GM12878 (cell line): ENCODE data around the gene GUCY2D. TPM values are rescaled to one million over a fixed set of nuclear protein-coding genes. Genes with fewer than 3 reads are reported as not detected.

Experiments used
- ATAC-seq: fragments of 200-7000 bp; cut with Tn5 transposase; 3 replicates; pipeline ENCODE4 v1.9.1; 2020; ENCODE audit warnings: mild to moderate bottlenecking, moderate library complexity
- BruUV-seq: library from RNA; stranded (reverse); fragments of 400-500 nt; replicated peaks from 2 replicates; lab custom pipeline; 2021; lab: Mats Ljungman, UMichigan
- CTCF ChIA-PET: fragments of 300-600 bp; sonication (Branson Sonifier 250); formaldehyde crosslinking; extraction: SDS; loops from one replicate; lab custom pipeline; 2021; ENCODE audit warnings: inconsistent platforms; lab: Yijun Ruan, JAX
- POLR2A ChIA-PET: fragments of 350-600 bp; formaldehyde crosslinking; extraction: SDS; loops from one replicate; lab custom pipeline; 2021; ENCODE audit warnings: inconsistent platforms; lab: Charles Lee
- RAD21 ChIA-PET: fragments of 300-600 bp; sonication (Branson Sonifier 250); formaldehyde crosslinking; loops from one replicate; lab custom pipeline; 2023; ENCODE audit warnings: antibody characterized with exemption; ENCODE audit not compliant: unreplicated experiment; lab: Charles Lee
- SMC1A ChIA-PET: fragments of 300-600 bp; sonication (Branson Sonifier 250); formaldehyde crosslinking; loops from one replicate; lab custom pipeline; 2023; ENCODE audit not compliant: unreplicated experiment, uncharacterized antibody; lab: Charles Lee
- DNase-seq: peaks from one replicate; pipeline ENCODE4 v3.0.0-alpha.2; 2011; ENCODE audit warnings: low read depth, low spot score
- FAIRE-seq: peaks from 3 replicates; lab custom pipeline; 2011; peaks lifted over from hg19 to GRCh38; lab: Jason Lieb, UNC
- H2AFZ ChIP-seq: 2 replicates; pipeline ENCODE4 v1.6.0; 2011; ENCODE audit warnings: low read depth, low read length, control low read depth; ENCODE audit not compliant: control insufficient read depth
- H3K27ac ChIP-seq: 2 replicates; pipeline ENCODE4 v1.5.1; 2011; ENCODE audit warnings: control low read depth; ENCODE audit not compliant: control insufficient read depth, insufficient read depth
- H3K27me3 ChIP-seq, 2 experiments: replicated peaks in 1 of 2; 2 replicates each; pipeline versions ENCODE4 v1.6.0 to v1.6.1; 2011; ENCODE audit warnings: low read length in 1 of 2; ENCODE audit not compliant: control insufficient read depth in 2 of 2, insufficient read depth in 2 of 2
- H3K36me3 ChIP-seq, 2 experiments: 2 replicates each; pipeline ENCODE4 v1.5.1; 2011; ENCODE audit warnings: low read length in 1 of 2; ENCODE audit not compliant: control insufficient read depth in 2 of 2, insufficient read depth in 2 of 2
- H3K4me1 ChIP-seq: 2 replicates; pipeline ENCODE4 v1.6.1; 2011; ENCODE audit warnings: mild to moderate bottlenecking, low read length, moderate library complexity, mixed read lengths; ENCODE audit not compliant: control insufficient read depth, insufficient read depth
- H3K4me2 ChIP-seq: 2 replicates; pipeline ENCODE4 v1.6.0; 2011; ENCODE audit warnings: control low read depth; ENCODE audit not compliant: control insufficient read depth, insufficient read depth
- H3K4me3 ChIP-seq: fragments of 200-600 bp; sonication (generic); 2 replicates; pipeline ENCODE4 v1.5.1; 2016
- H3K79me2 ChIP-seq: 2 replicates; pipeline ENCODE4 v1.6.0; 2011; ENCODE audit warnings: low read length; ENCODE audit not compliant: control insufficient read depth, insufficient read depth
- H3K9ac ChIP-seq: 2 replicates; pipeline ENCODE4 v1.8.0; 2011; ENCODE audit warnings: low read length, control low read depth, mixed read lengths; ENCODE audit not compliant: control insufficient read depth, insufficient read depth
- H3K9me3 ChIP-seq: replicated peaks from 3 replicates; pipeline ENCODE4 v1.5.1; 2011; ENCODE audit warnings: mild to moderate bottlenecking, low read length; ENCODE audit not compliant: control insufficient read depth, insufficient read depth
- H4K20me1 ChIP-seq: 2 replicates; pipeline ENCODE4 v1.6.0; 2011; ENCODE audit not compliant: control insufficient read depth, insufficient read depth
- BCL11A ChIP-seq: IDR thresholded peaks from 2 replicates; pipeline ENCODE4 v1.6.1; 2011; ENCODE audit warnings: low read depth, low read length
- CBFB ChIP-seq: IDR thresholded peaks from 2 replicates; pipeline ENCODE4 v1.6.1; 2016; ENCODE audit warnings: antibody characterized with exemption, low read depth
- FOXK2 ChIP-seq: fragments of 450-650 bp; IDR thresholded peaks from 2 replicates; pipeline ENCODE4 v1.6.1; 2017; ENCODE audit warnings: mild to moderate bottlenecking, moderate library complexity
- HCFC1 ChIP-seq: fragments of 150-350 bp; IDR thresholded peaks from 2 replicates; pipeline ENCODE4 v1.6.1; 2014; ENCODE audit warnings: low read length
- HDGF ChIP-seq: fragments of 450-650 bp; IDR thresholded peaks from 2 replicates; pipeline ENCODE4 v1.6.1; 2016; ENCODE audit warnings: antibody characterized with exemption
- MYC ChIP-seq: IDR thresholded peaks from 2 replicates; pipeline ENCODE4 v1.6.1; 2011; ENCODE audit warnings: mild to moderate bottlenecking, low read length, moderate library complexity, inconsistent platforms; ENCODE audit not compliant: insufficient read depth, insufficient replicate concordance, insufficient read length, severe bottlenecking
- NFXL1 ChIP-seq: fragments of 450-650 bp; IDR thresholded peaks from 2 replicates; pipeline ENCODE4 v1.6.1; 2017; ENCODE audit warnings: antibody characterized with exemption, mild to moderate bottlenecking, borderline replicate concordance
- NFYA ChIP-seq: IDR thresholded peaks from 2 replicates; pipeline ENCODE4 v1.6.1; 2011; ENCODE audit warnings: low read depth, mild to moderate bottlenecking, low read length, improper control_type of control experiment, borderline replicate concordance
- NR2F1 ChIP-seq: fragments of 450-650 bp; conservative IDR thresholded peaks from 2 replicates; pipeline ENCODE4 v1.6.1; 2017; ENCODE audit warnings: mild to moderate bottlenecking
- POLR2AphosphoS5 ChIP-seq: IDR thresholded peaks from 2 replicates; pipeline ENCODE4 v1.6.1; 2011; ENCODE audit warnings: mild to moderate bottlenecking, low read length, inconsistent platforms
- POU2F2 ChIP-seq: IDR thresholded peaks from 3 replicates; pipeline ENCODE4 v1.6.1; 2011; ENCODE audit warnings: low read depth, mild to moderate bottlenecking, low read length, borderline replicate concordance
- SP1 ChIP-seq: IDR thresholded peaks from one replicate; pipeline ENCODE4 v1.6.1; 2011; ENCODE audit warnings: low read depth, low read length
- TARDBP ChIP-seq: IDR thresholded peaks from 2 replicates; pipeline ENCODE4 v1.6.1; 2016; ENCODE audit warnings: borderline replicate concordance
- USF1 ChIP-seq: IDR thresholded peaks from 2 replicates; pipeline ENCODE4 v1.6.1; 2011; ENCODE audit warnings: borderline replicate concordance, low read depth, mild to moderate bottlenecking, moderate library complexity, mixed read lengths, low read length; ENCODE audit not compliant: insufficient read depth; ENCODE audit errors: extremely low read length
- ZNF24 ChIP-seq: fragments of 450-650 bp; IDR thresholded peaks from 2 replicates; pipeline ENCODE4 v1.6.1; 2017; ENCODE audit warnings: antibody characterized with exemption, mild to moderate bottlenecking
- WGBS: methylation state at CpG from one replicate; pipeline ENCODE4 v1.1.6; 2016; ENCODE audit warnings: low lambda C conversion rate; ENCODE audit not compliant: insufficient replicate concordance, insufficient coverage; ENCODE audit errors: missing lambda C conversion rate; 5-methylcytosine and 5-hydroxymethylcytosine counted together
- in situ Hi-C: fragments of 300-500 bp; cut with MboI; formaldehyde crosslinking; loops from 9 replicates; pipeline ENCODE4 v1.14.3; 2018; ENCODE audit warnings: mixed read lengths
- intact Hi-C: fragments of 100-400 bp; cut with micrococcal nuclease; formaldehyde crosslinking; loops from one replicate; pipeline ENCODE4 v1.14.2; 2022; ENCODE audit not compliant: unreplicated experiment
- polyA plus RNA-seq, 11 experiments: library from polyadenylated mRNA; depleted of rRNA in 4 of 11; unstranded in 6 of 11; stranded (reverse) in 5 of 11; fragments of >200 nt; fragmentation: Nextera tagmentation in 4 of 11; fragmentation: Illumina TruSeq in 1 of 11; extraction: Ambion mirVana in 4 of 11; extraction: Trizol in 1 of 11; gene quantifications; 1 replicate in 1 of 11; 2 replicates in 10 of 11; pipeline versions ENCODE4 v1.2.1 to v1.2.3, GENCODE V29; 2011 to 2016; ENCODE audit warnings: inconsistent platforms in 2 of 11, missing spikeins in 2 of 11, low read depth in 1 of 11
- total RNA-seq, 4 experiments: library from RNA; depleted of rRNA in 3 of 4; stranded (reverse); fragments of >200 nt in 3 of 4; fragmentation: Illumina TruSeq in 1 of 4; extraction: Trizol in 1 of 4; gene quantifications; 2 replicates each; pipeline versions ENCODE4 v1.2.1 to v1.2.3, GENCODE V29; 2013 to 2021
- TF ChIP-seq, protein P1 (sequence below): fragments of 450-650 bp; IDR thresholded peaks from 2 replicates; pipeline ENCODE4 v1.6.1; 2017; ENCODE audit warnings: low read depth, mild to moderate bottlenecking, moderate library complexity
- TF ChIP-seq, protein P2 (sequence below): IDR thresholded peaks from 2 replicates; pipeline ENCODE4 v1.6.1; 2012; ENCODE audit warnings: low read length, inconsistent platforms
- TF ChIP-seq, protein P3 (sequence below): fragments of 450-650 bp; IDR thresholded peaks from 2 replicates; pipeline ENCODE4 v1.6.1; 2017; ENCODE audit warnings: mild to moderate bottlenecking, low read depth, inconsistent platforms; ENCODE audit not compliant: poor library complexity, severe bottlenecking

Gene GUCY2D
- total and polyA plus RNA-seq, 10 of the 15 experiments (the other 5 are each of a cell fraction or from before 2014, with no cell fraction given): not detected

GRCh38 chr17:8047769-8048110, 45.3 kb downstream of the GUCY2D start (continued):
- TF ChIP-seq, protein P1, sequence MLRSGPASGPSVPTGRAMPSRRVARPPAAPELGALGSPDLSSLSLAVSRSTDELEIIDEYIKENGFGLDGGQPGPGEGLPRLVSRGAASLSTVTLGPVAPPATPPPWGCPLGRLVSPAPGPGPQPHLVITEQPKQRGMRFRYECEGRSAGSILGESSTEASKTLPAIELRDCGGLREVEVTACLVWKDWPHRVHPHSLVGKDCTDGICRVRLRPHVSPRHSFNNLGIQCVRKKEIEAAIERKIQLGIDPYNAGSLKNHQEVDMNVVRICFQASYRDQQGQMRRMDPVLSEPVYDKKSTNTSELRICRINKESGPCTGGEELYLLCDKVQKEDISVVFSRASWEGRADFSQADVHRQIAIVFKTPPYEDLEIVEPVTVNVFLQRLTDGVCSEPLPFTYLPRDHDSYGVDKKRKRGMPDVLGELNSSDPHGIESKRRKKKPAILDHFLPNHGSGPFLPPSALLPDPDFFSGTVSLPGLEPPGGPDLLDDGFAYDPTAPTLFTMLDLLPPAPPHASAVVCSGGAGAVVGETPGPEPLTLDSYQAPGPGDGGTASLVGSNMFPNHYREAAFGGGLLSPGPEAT: no peak
- no peak for TF ChIP-seq POLR2AphosphoS5
- no peak for TF ChIP-seq NFYA
- TF ChIP-seq CBFB: no peak
- TF ChIP-seq USF1: no peak

GRCh38 chr17:8048236-8048635, 45.8 kb downstream of the GUCY2D start:
- SMC1A ChIA-PET: no interaction called here
- 50% methylated on average over 12 of the region's 12 CpGs for WGBS
- Histone ChIP-seq H2AFZ (no peak overlapping the region), H3K4me2 (no peak overlapping the region), H3K9ac (no peak overlapping the region), H3K79me2 (no peaks in the 10 kb centered on the region), H3K36me3 (no peaks in the 10 kb centered on the region), H3K4me1 (no peaks in the 10 kb centered on the region), H3K4me3 (no peak overlapping the region), H3K27me3 (peaks cover 3 to 4% of the 10 kb centered on the region in 2 experiments; a peak in 1 of 4 replicates), H4K20me1 (no peaks in the 10 kb centered on the region), H3K27ac (no peak overlapping the region), H3K9me3 (no peaks in the 10 kb centered on the region)
- RAD21 ChIA-PET: no interaction called here
- BruUV-seq: no TSS peak
- intact Hi-C loops: no loop called here
- POLR2A ChIA-PET: no interaction called here
- DNase-seq (no peak), ATAC-seq (no peak), FAIRE-seq (no peak)
- CTCF ChIA-PET: interaction anchor here (3.0 kb wide), 1 partner anchor 9 kb away, joined by 14 read pairs; no protein-coding TSS in a partner anchor
- in situ Hi-C loops: no loop called here
- TF ChIP-seq NFXL1 (no peak), POU2F2 (no peak), SP1 (no peak), BCL11A (no peak), MYC (no peak), FOXK2 (no peak), HDGF (no peak), ZNF24 (no peak), POLR2AphosphoS5 (no peak), TARDBP (no peak), HCFC1 (no peak), NR2F1 (no peak)
- TF ChIP-seq, protein P2, sequence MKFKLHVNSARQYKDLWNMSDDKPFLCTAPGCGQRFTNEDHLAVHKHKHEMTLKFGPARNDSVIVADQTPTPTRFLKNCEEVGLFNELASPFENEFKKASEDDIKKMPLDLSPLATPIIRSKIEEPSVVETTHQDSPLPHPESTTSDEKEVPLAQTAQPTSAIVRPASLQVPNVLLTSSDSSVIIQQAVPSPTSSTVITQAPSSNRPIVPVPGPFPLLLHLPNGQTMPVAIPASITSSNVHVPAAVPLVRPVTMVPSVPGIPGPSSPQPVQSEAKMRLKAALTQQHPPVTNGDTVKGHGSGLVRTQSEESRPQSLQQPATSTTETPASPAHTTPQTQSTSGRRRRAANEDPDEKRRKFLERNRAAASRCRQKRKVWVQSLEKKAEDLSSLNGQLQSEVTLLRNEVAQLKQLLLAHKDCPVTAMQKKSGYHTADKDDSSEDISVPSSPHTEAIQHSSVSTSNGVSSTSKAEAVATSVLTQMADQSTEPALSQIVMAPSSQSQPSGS: no peak
- TF ChIP-seq, protein P3, sequence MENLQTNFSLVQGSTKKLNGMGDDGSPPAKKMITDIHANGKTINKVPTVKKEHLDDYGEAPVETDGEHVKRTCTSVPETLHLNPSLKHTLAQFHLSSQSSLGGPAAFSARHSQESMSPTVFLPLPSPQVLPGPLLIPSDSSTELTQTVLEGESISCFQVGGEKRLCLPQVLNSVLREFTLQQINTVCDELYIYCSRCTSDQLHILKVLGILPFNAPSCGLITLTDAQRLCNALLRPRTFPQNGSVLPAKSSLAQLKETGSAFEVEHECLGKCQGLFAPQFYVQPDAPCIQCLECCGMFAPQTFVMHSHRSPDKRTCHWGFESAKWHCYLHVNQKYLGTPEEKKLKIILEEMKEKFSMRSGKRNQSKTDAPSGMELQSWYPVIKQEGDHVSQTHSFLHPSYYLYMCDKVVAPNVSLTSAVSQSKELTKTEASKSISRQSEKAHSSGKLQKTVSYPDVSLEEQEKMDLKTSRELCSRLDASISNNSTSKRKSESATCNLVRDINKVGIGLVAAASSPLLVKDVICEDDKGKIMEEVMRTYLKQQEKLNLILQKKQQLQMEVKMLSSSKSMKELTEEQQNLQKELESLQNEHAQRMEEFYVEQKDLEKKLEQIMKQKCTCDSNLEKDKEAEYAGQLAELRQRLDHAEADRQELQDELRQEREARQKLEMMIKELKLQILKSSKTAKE: no peak
